HG03571 (cell line): ENCODE data around the gene ALKBH5.

Experiments used
- ATAC-seq: cut with Tn5 transposase; IDR thresholded peaks from one replicate; pipeline ENCODE4 v1.9.1; 2021; ENCODE audit not compliant: unreplicated experiment

The ALKBH5 gene

GRCh38 chr17:18238299-18238698, 54.7 kb downstream of the ALKBH5 start:
- ATAC-seq = no peak

GRCh38 chr17:18240449-18240848, 56.8 kb downstream of the ALKBH5 start:
- ATAC-seq = no peak

- no peak for ATAC-seq
Observed at GRCh38 chr17:18241229-18241871, 57.7 kb downstream of the ALKBH5 start.

- no peak for ATAC-seq
Observed at GRCh38 chr17:18245038-18245776, 61.6 kb downstream of the ALKBH5 start.

GRCh38 chr17:18246109-18246725, 62.6 kb downstream of the ALKBH5 start:
- ATAC-seq = no peak

GRCh38 chr17:18246880-18247612, 63.4 kb downstream of the ALKBH5 start:
- no peak for ATAC-seq

GRCh38 chr17:18247613-18248001, 64.0 kb downstream of the ALKBH5 start:
- ATAC-seq = no peak

GRCh38 chr17:18248300-18248731, 64.7 kb downstream of the ALKBH5 start:
- ATAC-seq = no peak

GRCh38 chr17:18248811-18249210, 65.2 kb downstream of the ALKBH5 start:
- no peak for ATAC-seq

- ATAC-seq = no peak
Observed at GRCh38 chr17:18250259-18250658, 66.6 kb downstream of the ALKBH5 start.

- no peak for ATAC-seq
Observed at GRCh38 chr17:18250708-18251107, 67.1 kb downstream of the ALKBH5 start.

GRCh38 chr17:18251204-18251603, 67.6 kb downstream of the ALKBH5 start:
- ATAC-seq = no peak

- no peak for ATAC-seq
Observed at GRCh38 chr17:18252160-18252559, 68.5 kb downstream of the ALKBH5 start.

- no peak for ATAC-seq
Observed at GRCh38 chr17:18253187-18253884, 69.7 kb downstream of the ALKBH5 start.

- no peak for ATAC-seq
Observed at GRCh38 chr17:18253947-18254821, 70.6 kb downstream of the ALKBH5 start.

GRCh38 chr17:18254888-18255649, 71.4 kb downstream of the ALKBH5 start:
- no peak for ATAC-seq

- ATAC-seq = no peak
Observed at GRCh38 chr17:18256351-18256750, 72.7 kb downstream of the ALKBH5 start.

- no peak for ATAC-seq
Observed at GRCh38 chr17:18256776-18257175, 73.1 kb downstream of the ALKBH5 start.

GRCh38 chr17:18257268-18257981, 73.8 kb downstream of the ALKBH5 start:
- ATAC-seq = no peak
